Type B pancreatic cell (in vitro differentiated cells): ENCODE results near the gene SECISBP2. TPM values are rescaled to one million over a fixed set of nuclear protein-coding genes. Genes with fewer than 3 reads are reported as not detected.

Experiments used
- DNase-seq: peaks from one replicate; pipeline ENCODE4 v3.0.0; 2021; ENCODE audit warnings: mixed read lengths; ENCODE audit not compliant: unreplicated experiment; ENCODE audit errors: extremely low spot score
- H3K27ac Mint-ChIP-seq: 2 replicates; pipeline ENCODE4 v1.8.0; 2021; ENCODE audit warnings: mild to moderate bottlenecking, mixed read lengths
- H3K27me3 Mint-ChIP-seq: 2 replicates; pipeline ENCODE4 v1.8.0; 2021; ENCODE audit warnings: mixed read lengths
- H3K36me3 Mint-ChIP-seq: 2 replicates; pipeline ENCODE4 v1.8.0; 2021; ENCODE audit warnings: mixed read lengths
- H3K4me1 Mint-ChIP-seq: one replicate; pipeline ENCODE4 v1.8.0; 2021; ENCODE audit warnings: mixed read lengths; ENCODE audit not compliant: unreplicated experiment
- H3K4me3 Mint-ChIP-seq: 2 replicates; pipeline ENCODE4 v1.8.0; 2021; ENCODE audit warnings: mild to moderate bottlenecking, mixed read lengths
- H3K9me3 Mint-ChIP-seq: 2 replicates; pipeline ENCODE4 v1.8.0; 2021; ENCODE audit warnings: mixed read lengths
- total RNA-seq: library from RNA; stranded (reverse); gene quantifications from 2 replicates; pipeline ENCODE4 v1.2.1, GENCODE V29; 2021; ENCODE audit warnings: low replicate concordance
- TF ChIP-seq, protein P1 (sequence below): fragments of 200-600 bp; sonication (generic); conservative IDR thresholded peaks from 2 replicates; pipeline ENCODE4 v1.5.0; 2021; ENCODE audit warnings: antibody characterized with exemption, mild to moderate bottlenecking

Gene SECISBP2
- total RNA-seq, 1 donor from 2014 or later: 49.6 TPM

DNA sequence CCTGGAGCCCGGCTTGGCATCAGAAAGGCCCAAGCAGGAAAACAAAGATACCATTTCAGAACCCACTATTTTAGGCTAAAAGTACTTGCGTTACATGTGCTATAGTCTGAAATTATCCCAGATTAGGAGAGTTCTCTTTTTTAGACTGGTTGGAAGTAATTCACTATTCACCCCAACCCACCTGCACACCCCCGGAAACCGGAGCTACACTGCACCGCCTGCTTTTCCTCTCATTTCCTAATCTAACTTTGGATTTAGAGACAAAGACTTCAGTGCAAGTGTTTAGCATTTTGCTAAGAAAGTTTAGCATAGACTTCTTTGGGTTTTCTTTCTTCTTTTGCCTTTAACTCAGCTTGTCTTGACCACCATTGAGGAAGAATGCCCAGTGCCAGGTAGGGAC, 79.2 kb downstream of the SECISBP2 start:
- H3K27me3 Mint-ChIP-seq: no peaks in the 10 kb centered on the region
- H3K36me3 Mint-ChIP-seq: peaks cover 19% of the 10 kb centered on the region
- TF ChIP-seq, protein P1, sequence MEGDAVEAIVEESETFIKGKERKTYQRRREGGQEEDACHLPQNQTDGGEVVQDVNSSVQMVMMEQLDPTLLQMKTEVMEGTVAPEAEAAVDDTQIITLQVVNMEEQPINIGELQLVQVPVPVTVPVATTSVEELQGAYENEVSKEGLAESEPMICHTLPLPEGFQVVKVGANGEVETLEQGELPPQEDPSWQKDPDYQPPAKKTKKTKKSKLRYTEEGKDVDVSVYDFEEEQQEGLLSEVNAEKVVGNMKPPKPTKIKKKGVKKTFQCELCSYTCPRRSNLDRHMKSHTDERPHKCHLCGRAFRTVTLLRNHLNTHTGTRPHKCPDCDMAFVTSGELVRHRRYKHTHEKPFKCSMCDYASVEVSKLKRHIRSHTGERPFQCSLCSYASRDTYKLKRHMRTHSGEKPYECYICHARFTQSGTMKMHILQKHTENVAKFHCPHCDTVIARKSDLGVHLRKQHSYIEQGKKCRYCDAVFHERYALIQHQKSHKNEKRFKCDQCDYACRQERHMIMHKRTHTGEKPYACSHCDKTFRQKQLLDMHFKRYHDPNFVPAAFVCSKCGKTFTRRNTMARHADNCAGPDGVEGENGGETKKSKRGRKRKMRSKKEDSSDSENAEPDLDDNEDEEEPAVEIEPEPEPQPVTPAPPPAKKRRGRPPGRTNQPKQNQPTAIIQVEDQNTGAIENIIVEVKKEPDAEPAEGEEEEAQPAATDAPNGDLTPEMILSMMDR: no peak

DNA sequence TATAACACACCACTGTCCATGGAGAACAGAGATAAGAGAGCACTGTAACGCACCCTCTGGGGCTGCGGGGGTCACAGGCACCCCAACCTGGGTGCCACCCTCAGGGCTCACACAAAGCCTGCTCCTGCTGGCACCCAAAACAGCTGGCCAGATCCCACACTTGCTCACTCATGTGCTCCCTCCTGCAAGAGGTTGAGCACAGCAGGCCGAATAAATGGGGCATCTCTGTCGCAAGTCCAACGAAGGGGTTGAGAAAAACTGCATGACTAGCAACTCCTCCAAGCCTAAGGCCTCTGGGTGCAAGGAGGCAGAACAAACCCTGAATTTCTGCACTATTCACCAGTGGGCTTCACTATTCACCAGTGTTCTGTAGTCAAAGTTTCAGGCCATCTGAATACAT, 80.3 kb downstream of the SECISBP2 start:
- Mint-ChIP-seq H3K27me3 (no peaks in the 10 kb centered on the region), H3K4me3 (no peak overlapping the region), H3K27ac (no peak overlapping the region), H3K36me3 (peaks cover 19% of the 10 kb centered on the region), H3K9me3 (no peaks in the 10 kb centered on the region), H3K4me1 (no peaks in the 10 kb centered on the region)
- TF ChIP-seq, protein P1: no peak
- DNase-seq: no peak

More for the DNA sequence above, 79.2 kb downstream of the SECISBP2 start:
- H3K9me3 Mint-ChIP-seq: no peaks in the 10 kb centered on the region
- no peaks in the 10 kb centered on the region for H3K4me1 Mint-ChIP-seq
- H3K4me3 Mint-ChIP-seq: no peak overlapping the region
- H3K27ac Mint-ChIP-seq: no peak overlapping the region
- no peak for DNase-seq

DNA sequence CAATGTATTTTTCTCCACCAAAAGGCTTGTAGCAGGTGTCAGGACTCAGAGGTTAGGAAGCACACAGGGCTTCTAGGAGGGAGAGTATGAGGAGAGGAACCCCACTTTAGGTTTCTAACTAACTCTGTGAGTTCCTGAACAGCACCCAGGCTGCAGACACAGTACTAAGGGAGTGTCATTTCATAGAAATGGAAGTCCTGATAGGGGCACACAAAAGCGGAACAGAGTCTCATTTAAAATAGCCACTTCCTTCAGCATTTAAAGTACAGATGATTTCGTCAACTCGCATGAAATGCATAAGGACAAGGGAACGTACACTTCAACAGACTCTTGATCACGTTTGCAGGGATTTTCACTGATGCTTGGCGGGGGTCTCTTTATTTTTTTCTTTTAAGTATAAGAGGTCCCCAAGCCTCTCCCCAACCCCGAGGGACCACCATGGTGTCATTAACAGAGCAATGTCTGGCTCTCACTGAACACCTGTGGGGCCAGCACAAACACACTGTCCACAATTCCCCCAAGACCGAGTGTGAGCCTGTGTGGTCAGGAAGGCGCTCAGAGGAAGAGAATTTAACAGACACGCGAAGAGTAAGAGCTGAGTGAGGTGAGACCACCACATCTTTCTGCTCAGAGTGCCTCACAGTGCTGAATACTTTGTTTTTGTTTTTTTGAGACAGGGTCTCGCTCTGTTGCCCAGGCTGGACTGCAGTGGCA, 82.3 kb downstream of the SECISBP2 start:
- Mint-ChIP-seq H3K27me3 (no peaks in the 10 kb centered on the region), H3K9me3 (no peaks in the 10 kb centered on the region), H3K4me1 (no peaks in the 10 kb centered on the region), H3K4me3 (no peak overlapping the region), H3K36me3 (peaks cover 15% of the 10 kb centered on the region), H3K27ac (no peak overlapping the region)
- DNase-seq: no peak
- TF ChIP-seq, protein P1: no peak

DNA sequence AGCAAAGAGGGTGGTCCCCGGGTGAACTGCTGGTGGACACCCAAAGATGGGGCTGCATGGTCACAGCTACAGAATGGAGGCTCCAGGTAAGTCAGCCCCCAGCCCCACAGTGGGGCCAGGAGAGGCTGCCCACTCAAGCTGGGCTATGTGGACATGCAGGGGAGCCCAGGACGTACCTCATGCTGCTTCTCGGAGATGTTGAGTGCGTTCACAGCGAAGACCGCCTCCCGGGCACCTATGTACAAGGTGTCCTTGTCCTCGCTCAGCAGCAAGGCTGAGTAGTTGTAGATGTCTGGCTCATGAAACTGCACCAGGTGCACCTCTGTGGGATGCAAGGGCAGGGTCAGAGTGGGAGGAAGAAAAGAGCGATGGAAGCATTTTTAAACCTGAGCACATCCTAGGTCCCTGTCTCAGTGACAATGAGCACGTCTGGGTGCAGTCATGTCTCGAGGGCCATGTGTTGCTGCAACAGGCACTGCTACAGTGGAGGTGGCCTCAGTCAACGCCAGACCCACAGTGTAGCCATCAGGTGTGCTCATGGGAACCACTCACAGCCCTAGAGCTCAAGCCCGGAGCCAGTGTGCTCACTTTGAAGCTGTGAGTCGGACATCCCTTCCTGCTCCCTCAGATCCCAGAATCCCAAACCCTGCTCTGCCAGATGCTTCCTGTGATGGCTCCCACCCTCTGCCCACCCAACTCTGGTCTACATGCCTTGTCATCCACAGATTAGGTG, 84.6 kb downstream of the SECISBP2 start:
- Mint-ChIP-seq H3K36me3 (peaks cover 14% of the 10 kb centered on the region), H3K4me1 (peaks cover 9% of the 10 kb centered on the region), H3K27ac (no peak overlapping the region), H3K9me3 (peaks cover 5% of the 10 kb centered on the region), H3K27me3 (no peaks in the 10 kb centered on the region), H3K4me3 (no peak overlapping the region)
- TF ChIP-seq, protein P1: no peak
- DNase-seq: no peak

DNA sequence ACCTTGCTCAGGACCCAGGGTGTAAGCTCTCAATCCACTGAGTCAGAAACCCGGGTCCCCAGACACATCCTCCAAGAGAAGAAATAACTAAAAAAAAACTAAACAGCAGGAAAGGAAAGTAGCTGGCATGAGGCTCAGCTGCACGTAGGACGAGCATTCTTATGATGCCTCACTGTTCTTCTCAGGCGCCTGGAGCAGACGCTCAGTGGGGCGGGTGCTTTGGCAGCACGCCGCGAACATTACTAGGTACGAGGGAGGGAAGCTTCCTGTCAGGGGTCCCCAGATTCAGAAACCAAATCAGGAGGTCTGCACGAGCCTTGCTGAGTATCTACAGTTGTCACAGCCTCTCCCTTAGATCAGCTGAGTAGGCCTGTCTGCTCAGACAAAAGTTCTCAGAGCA, 85.8 kb downstream of the SECISBP2 start:
- no peak overlapping the region for H3K27ac Mint-ChIP-seq
- TF ChIP-seq, protein P1: no peak
- peaks cover 14% of the 10 kb centered on the region for H3K36me3 Mint-ChIP-seq
- peaks cover 9% of the 10 kb centered on the region for H3K4me1 Mint-ChIP-seq
- H3K9me3 Mint-ChIP-seq: peaks cover 5% of the 10 kb centered on the region
- no peak overlapping the region for H3K4me3 Mint-ChIP-seq
- DNase-seq: no peak
- no peaks in the 10 kb centered on the region for H3K27me3 Mint-ChIP-seq
